ENCODE data around the gene NPPC.

- no peak for TF ChIP-seq CTCF (IDR thresholded peaks at IDR 0.05)
- TF ChIP-seq POLR2AphosphoS5 (IDR thresholded peaks at IDR 0.05): no peak
- TF ChIP-seq POLR2A (IDR thresholded peaks at IDR 0.05): no peak
Observed at GRCh38 chr2:231965102-231965501, 38.9 kb upstream of the NPPC start.
